CD4-positive, alpha-beta T cell treated with Interferon alpha-2 for 1 hour (primary cell): ENCODE results near the gene ORC5.

Source experiments
- DNase-seq, 2 donors: peaks; one replicate each; pipeline ENCODE4 v3.0.0-alpha.2; 2020 to 2022

ORC5 gene

DNA sequence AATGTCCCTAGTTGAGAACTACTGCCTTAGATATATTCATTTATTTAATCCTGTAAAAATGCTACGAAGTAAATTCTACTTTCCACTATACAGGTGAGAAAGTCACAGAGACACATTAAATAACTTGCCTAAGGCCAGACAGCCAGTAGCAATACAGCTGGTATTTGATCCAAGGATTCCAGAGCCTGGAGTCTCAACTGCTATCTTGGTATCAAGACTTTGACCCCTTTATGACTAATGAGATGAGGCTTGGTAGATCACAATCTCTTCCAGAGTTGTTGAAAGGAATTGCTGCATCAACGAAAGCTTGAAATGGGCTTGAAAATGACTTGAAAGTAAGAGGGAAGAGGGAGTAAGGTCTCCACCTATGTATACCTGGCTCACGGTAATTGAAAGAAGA is 83.3 kb downstream of the ORC5 start:
- no peak for DNase-seq

DNA sequence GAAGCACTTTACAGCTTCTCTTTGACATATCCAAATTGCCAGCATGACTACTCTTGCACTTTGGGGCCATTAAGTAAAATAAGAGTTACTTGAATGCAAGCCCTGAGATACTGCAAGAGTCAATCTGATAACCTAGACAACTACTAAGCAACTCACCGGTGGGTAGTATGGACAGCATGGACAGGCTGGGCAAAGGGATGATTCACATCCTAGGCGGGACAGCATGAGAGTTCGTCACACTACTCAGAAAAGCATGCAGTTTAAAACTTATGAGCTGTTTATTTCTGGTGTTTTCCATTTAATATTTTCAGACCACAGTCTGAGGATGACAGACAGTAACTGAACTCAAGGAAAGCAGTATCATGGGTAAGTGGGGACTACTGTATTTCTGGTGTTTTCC is 84.0 kb downstream of the ORC5 start:
- DNase-seq, result no peak

DNA sequence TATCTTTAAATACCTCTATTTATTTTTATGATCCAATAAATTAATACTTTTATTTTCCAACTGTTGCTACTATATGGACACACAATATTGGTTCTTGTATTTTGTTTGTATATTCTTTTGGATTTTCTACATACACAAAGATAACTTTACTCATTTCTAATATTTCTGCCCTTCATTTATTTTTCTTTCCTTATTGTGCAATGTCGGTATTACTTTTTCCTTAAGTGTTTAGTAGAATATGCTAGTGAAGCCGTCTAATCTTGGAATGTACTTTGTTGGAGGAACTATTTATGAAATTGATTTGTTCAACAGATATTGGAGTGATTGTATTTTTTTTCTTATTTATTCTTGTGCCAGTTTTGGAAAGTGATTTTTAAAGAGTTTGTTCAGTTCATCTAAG is 94.0 kb downstream of the ORC5 start:
- no peak for DNase-seq

DNA sequence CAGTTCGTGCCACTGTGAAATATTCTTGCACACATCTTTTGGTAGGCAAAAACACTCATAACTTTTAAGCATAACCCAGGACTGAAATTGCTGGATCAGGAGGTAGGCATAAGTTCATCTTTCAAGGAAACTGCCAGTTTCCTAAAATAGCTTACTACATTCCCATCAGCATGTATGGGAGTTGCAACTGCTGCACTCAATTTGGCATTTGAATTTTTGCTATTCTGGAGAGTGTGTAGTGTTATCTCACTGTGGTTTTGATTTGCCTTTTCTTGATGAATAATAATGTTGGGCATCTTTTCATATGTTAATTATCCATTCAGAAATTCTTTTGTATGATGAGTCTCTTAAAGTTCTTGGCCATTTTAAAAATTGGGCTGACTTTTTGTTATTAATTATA is 95.2 kb downstream of the ORC5 start:
- no peak for DNase-seq

DNA sequence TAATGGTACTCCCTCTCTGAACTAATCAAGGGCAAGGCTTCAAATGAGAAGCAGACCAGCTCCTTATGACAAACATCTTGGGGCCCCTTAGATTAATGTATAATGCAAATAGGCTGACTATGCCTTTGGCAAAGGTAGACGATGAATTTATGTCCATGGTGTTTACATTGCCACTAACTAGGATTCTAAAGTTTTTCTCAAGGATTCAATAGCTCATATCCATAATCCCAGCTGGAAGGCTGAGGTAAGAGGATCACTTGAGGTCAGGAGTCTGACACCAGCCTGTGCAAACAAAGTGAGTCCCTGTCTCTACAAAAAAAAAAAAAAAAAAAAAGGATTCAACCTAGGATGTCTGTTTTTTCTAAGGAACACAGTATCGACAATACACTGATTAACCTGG is 96.5 kb downstream of the ORC5 start:
- DNase-seq, result no peak

DNA sequence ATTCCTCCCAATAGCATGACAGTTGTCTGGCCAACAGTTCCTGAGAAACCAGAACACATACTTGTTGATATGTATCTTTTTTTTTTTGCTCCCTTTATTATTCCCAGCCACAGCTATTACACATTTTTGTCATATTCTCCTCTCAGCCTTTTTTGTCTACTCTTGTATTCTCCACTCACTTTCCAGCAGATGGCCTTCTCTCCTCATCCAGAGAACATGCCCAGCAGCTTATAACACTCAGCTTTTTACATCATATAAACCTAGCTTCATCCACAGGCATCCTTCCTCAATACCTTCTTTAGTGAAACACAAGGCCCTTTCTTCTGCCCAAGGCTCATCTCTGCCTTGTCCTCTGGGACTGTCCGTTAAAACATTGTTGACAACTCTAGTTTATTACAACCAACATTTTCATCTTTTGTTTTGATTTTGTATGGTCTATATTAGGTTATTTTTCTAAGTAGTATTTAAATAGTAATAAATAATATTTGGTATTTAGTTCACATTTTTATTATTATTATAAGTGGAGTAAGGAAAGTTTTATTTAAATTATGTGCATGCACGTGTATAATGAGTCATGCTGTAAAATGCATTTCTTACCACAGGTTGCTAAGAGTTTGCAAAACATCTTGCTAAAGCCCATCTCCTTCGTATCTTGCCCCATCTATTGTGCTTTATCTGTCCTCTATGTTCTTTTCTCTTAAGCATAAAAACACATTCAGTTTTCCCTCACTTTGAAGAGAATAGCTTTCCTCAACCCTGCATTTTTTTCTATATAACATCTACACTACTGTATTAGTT is 101.5 kb downstream of the ORC5 start:
- no peak for DNase-seq

DNA sequence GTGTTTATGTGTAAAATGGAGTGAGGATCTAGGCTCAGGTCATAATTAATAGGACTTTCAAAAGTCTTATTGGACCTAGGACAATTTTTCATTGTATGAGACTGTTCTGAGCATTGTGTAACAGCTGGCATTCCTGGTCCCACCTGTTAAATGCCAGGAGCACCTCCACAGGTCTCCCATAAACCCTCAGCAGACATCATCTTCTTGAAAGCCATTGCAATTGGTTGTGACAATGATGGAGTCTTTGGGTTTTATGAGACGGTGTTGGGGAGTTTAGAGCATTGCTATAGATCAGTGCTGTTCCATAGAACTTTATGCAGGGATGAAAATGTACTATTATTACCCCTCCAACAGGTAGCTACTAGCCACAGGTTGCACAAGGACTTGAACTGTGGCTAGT is 108.9 kb downstream of the ORC5 start:
- DNase-seq, result no peak

DNA sequence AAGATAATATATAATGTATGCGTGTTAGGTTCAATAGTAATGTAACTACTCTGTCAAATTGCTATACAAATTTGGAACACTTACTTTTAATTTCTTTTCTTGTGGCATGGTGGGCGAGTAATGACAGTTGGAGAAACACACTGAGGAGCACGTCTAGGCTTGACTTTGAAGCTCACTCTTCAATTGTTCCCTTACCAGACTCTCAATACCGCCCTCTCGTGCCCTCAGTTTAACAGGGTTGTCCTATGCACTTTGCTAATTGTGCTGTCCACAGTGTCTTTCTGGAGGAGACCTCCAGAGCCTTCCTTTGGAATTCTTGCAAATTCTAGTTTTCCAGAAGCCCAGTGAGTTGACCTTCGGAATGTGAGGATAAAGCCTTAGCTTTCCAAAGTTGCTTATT is 111.1 kb downstream of the ORC5 start:
- DNase-seq, result no peak

DNA sequence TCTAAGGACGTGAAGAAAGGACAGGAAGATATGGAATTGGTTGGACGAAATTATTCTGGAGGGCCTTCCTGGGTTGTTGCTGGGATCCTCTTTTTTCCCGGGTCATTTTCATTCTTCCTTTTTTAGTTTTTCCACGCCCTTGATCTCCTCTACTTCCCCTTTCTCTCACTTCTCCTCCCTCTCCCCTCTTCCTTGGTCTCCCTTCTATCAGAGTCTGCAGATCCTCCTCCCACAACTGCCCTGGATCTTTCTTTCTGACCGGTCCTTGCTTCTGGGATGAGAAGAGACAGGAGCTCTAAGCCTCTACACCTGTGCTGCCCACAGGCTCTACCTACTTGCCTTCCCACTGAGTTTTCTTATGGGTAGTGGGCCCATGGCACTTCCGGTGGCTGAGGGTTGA is 114.7 kb downstream of the ORC5 start:
- no peak for DNase-seq

DNA sequence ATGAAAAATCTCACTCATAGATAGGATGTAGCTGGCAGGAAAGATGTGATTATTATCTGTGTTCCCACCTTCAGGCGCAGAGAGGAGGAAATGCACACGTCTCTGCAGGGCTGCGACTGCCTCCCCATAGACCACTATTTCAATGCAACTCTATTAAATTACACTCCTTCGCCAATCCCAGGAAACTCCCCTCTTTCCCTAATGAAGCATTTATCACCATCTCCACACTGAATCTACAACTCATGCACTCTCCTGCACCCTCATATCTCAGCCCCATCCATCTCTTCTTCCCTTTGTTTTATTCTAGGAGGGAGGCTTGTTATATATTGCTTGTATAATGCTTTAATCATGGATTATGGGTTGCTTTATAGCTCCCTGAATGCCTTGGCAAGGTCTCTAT is 116.6 kb downstream of the ORC5 start:
- no peak for DNase-seq

DNA sequence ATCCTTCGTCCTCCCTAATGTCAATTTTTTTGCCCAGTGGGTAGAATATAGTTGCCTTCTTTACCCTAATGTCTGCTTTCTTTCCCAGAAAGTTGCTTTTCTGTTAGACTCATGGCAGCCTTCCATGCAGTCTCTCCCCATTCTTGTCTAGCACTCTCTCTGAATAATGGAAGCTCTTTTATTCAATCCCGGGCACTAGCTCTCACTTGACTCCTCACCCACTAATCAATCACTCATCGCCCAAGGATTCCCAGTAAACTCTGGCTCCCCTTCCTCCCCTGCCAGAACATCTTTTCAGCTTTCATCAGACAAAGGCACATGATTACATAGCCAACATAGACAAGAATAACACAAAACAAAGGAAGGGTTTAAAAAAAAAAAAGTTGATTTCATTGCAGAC is 118.2 kb downstream of the ORC5 start:
- no peak for DNase-seq

DNA sequence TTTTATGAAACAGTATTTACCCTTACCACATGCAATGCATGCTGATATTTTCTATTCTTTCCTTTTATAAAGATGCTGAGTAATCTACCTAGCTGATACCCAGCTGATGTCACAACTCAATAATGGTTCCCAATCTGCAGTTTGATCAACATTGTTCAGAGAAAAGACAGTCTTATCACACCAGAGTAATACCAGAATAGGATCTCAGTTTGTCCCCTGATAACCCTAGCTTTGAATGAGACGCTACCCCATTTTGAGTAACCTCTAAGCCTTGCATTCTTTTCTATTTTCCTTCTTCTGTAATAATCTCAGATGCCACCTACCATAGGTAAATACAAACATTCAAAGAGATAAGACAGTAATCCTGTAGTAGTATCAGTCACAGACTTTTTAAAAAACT is 118.8 kb downstream of the ORC5 start:
- DNase-seq, result no peak
